Activated CD8-positive, alpha-beta memory T cell treated with anti-CD3 and anti-CD28 coated beads for 4 hours (primary cell): ENCODE measurements around the gene LGALSL.
A peak's percentile ranks its signal among the peaks of the same experiment; 100 is the strongest.

ENCODE experiments used
- DNase-seq, 2 donors: peaks; one replicate each; pipeline ENCODE4 v3.0.0-alpha.2; 2020; ENCODE audit warnings: low read depth in 2 of 2

The LGALSL gene

DNA sequence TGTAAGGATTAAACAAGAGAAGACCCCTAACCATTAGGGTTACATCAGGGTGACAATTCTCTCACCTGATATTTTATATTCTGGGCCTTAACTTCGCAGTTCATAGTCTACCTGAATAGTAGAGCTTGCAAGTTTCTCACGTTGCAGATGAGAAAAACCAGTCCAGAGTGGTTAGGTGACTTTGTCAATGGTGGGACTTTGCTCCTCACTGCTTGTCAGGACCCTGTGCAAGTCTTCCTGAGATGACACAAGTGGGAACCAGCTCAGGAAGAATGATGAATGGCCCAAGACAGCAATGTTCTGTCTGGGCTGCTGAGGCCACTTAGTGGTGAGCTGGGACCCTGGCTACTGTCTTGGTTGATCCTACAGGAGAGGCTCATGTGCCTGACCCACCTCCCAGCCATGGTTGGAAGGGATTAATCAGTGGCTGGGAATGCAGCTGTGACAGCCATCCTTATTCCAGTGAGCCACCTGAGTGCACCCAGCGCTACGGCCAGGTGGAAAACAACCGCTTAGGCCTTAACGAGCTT lies 16.9 kb downstream of the LGALSL start:
- no peak for DNase-seq

DNA sequence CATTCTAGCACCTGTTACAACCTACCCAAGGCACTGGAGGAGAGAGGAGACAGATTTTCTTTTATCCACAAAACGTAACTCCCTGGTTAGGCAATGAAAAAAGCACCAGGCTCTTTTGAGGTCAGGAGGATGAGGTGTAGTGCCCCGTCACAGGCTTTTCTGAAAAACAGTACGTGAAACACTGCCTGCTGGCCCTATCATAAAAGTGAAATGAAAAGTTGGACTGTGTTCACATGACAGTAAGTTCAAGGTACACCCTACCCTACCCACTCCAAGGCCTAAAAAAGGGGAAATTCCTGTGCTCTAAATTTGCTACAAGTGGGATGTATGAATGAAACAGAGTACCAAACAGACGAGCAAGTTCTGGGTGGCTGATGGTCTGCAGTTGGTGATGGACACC lies 17.6 kb downstream of the LGALSL start:
- DNase-seq, result no peak

DNA sequence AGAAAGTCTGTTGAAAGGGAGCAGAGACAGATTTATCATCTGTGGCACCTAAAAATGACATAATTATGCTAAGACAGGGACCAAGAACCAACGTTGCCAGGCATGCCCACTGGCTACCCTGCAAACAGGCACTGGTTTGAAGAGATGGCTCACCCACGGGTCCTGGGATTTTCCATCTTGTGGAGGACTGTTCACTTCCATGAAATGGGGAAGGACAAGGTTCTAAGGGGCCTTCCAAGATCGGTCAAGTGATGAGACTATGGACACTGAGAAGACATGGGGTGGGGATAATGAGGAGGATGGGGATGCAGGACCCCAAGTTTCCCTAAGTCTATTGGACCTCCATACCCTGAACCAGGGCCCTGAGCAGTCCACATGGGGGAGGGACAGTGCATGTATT lies 18.9 kb downstream of the LGALSL start:
- DNase-seq, result no peak

DNA sequence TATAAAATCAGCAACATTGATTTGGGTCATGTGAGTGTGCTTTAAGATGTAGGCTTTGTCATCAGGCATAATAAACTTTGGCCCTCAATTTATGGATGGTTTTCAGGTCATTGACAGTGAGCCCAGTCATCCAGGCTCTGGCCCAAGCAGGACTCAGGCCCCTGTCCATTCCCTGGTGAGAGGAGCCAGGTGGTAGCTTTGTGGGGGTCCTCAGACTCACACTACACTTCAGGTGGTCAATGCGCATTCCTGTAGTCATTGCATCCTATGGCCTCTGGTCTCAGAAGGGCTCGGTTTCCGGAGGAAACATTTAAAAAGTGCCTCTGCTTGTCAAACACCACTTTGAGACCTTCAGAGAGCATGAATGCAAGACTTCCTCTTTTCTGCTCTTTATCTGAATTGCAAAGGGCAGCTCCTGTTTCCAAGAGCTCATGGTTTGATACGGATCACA lies 20.2 kb downstream of the LGALSL start:
- DNase-seq, result no peak

DNA sequence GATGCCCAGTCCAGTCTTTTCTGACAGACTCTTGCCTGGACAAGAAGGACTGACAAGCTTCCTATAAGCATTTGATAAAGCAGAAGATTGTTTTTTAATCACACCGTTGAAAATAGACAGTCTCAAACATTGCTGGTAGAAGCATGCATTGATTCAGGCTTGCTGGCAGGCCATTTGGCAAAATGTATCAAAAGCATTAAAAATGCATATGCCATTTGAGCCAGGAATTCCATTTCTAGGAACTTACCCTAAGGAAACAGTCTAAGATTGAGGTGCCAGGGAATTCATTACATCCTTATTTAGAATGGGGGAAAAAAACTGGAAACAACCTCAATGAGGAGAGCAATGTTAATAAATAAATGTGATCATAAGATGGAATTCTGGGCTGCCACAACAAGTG lies 20.7 kb downstream of the LGALSL start:
- no peak for DNase-seq

DNA sequence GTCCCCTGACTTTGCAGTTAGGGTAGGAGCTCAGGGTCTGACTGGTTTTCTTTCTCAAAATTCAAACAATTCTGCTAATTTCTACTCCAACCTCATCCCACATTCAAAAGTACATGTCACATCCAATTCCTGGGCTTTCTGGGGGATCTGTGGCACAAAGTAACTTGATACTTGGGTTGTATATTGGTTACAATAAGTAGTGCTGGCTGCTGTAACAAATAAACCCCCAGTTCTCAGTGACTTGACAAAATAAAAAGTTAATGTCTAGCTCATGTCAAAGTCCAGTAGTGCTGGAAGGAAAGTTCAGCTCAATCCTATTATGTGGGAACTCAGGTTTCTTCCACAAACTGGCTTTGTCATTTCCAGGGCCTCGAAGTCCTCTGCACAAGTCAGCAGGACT lies 23.1 kb downstream of the LGALSL start:
- no peak for DNase-seq

DNA sequence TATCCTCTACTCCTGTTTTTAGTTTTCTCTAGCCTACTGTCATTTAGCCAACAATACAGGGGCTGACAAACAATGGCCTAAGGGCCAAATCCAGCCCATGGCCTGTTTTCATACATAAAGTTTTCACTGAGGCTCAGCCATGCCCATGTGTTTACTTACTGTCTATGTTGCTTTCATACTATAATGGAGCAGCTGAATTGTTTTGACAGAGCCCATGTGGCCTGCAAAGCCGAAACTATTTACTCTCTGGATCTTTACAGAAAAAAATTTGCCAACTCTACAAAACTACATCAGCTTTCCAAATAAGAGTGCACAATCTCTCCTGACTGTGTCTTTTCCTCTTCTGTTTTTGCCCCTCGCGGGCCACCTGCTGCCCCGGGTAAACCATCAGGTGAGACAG lies 24.0 kb downstream of the LGALSL start:
- DNase-seq, result no peak

DNA sequence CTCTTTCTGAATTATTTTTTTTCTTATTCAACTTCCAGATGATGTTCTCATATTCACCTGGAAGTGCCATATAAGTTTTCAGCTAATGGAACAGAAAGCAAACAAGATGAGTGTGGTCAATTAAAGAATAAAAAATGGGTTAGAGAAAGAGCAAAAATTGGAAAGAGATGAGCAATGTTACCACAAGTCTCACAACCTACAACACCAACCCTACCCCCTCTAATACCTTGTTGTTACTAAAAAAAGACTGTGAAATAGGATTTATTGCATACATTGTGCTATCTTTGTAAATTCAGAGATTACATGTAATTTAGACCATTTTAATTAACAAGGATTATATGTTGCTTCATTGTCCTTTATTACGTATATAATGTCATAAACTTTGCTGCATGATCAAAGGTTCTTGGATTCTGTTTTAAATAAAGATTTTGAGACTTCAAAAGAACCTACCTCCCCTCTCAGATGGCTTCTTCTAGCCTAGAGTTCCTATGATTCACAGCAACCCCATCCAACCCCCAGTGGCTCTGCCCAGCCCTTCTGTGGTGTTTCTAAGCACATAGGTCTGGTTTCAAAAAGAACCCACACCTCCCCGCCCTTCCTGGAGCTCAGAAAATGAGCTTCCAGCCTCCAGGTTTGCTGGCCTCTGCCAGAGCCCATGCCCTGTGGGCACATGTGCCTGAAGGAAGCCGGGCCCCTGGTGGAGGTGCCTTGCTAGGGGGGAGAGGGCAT lies 24.7 kb downstream of the LGALSL start:
- DNase-seq, result no peak

DNA sequence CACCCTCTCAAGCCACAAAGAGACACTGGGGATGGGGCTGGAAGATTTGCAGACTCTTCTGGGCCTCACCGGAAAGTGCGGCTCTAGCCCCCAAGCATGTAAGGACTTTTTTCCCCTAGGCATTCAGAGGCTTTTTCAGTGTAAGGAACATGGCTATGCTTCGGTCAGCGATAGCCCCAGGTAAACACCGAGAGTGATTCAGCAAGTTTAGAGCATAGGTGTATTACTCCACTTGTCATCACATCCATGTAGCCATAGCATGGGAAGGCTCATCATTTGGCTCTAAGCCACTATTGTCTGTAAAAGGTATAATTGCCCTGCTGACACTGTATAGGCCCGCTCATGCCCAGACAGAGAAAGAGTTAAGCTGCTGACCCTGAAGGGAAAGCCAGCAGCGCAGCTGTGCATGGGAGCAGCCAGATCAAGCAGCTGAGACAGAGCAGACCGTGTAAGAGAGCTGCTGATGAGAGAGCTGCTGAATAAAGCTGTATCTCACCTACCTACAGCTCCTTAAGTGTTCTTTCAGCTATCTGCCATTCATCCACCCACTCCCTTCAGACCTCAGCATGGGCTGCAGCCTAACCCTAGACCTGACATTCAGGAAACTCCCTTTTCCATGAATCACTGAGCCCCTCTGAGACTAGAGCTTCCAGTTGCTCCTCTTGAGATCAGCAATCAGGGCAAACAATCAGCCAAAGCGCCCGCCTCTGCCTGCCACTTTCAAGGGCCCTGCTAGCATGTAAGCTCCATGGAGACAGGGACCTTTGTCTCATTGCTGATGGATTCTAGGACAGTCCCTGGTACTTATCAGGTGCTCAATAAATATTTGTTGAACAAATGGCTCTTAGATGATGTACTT lies 25.5 kb downstream of the LGALSL start:
- DNase-seq, result no peak

DNA sequence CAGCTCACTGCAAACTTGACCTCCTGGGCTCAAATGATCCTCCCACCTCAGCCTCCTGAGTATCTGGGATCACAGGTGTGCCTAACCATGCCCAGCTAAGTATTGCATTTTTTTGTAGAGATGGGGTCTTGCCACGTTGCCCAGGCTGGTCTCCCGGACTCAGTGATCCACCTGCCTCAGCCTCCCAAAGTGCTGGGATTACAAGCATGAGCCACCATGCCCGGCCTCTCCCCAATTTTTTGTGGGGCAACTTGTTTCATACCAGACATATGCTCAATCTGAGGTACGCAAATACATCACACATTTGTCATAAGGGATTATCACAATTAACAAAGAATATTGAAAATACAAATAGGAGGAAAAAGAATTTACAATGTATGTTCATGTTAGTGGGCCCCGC lies 27.7 kb downstream of the LGALSL start:
- no peak for DNase-seq

DNA sequence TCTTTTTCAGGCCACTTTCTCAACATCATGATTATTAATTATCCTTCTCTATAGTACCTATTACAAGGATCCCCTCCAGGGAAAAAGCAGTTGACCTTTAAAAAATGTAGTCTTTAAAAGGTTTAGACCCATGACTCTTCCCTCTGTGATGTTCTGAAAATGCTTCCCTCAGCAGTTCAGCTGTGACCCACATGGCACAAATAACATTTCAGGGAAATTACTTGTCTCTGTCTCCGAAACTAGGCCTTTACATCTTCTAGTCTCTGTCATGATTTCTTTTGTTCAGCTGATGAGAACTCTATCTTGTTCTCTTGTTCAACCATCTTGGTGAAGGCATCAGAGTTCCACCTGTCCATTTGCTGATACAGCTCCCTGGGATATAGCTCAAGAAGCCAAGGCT lies 28.3 kb downstream of the LGALSL start:
- no peak for DNase-seq

DNA sequence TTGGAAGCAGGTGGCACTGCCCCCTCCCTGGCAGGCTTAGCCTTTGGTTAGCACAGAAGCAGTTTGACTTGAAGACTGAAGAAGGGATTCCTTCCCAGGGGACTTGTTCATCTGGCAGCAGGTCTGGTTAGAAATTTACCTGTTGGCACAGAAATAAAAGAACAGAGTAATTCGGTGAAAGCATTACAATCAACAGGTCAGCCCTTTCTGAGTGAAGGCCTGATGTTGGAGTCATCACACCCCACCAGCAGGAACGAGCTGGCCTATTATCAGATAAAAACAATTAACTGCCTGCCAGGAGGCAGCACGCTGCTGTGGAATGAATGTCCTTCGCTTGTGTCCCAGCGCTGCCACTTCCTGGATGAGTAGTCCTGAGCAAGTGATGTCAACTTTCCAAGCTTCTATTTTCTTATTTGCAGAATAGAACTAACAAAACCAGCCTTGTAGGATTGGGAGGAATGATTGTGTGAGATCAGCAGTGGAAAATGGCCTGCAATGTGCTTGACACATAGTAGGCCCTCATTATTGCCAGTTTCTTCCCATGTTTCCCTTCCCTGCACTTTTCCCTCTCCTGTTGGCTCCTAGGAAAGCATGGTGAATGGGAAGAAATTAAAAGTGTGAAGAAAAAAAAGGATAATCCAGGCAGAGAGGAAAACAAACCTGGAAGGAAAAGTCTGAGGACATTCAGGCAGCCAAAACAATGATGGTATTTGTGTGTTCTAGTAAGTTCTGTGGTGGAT lies 29.0 kb downstream of the LGALSL start:
- no peak for DNase-seq

DNA sequence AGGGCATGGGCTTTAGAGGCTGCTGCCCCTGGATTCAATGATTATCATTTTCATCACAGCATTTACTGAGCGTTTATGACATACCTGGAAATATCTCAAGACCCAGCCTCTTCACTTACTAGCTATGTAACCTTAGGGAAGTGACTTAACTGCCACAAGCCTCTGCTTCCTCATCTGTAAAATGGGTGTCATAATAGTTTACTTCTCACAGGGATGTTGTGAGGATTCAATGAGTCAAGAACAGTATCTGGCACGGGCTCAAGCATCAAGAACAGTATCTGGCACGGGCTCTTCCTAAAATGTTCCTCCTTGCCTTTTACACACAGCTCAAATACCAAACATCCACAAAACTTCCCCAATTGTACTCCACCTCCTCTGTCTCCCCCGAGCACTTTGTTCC lies 31.4 kb downstream of the LGALSL start:
- DNase-seq, result no peak

DNA sequence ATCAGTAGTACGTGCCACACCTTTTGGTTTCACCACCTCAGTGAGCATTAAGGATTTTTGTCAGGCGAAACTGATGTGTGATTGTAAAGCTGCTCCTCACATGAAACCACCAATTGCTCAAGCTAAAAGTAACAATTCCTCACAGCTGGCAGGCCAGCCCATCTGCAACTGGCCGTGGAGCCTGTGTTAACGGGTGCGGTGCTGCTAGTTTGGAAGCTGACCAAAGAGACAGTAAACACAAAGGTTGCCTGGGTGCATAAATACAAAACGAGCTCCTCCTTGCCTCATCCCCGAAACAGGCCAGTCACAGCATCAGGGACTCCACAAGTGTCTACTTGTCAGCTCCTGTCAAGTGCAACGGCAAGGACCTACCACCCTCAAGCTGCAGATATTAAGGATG lies 32.0 kb downstream of the LGALSL start:
- no peak for DNase-seq

DNA sequence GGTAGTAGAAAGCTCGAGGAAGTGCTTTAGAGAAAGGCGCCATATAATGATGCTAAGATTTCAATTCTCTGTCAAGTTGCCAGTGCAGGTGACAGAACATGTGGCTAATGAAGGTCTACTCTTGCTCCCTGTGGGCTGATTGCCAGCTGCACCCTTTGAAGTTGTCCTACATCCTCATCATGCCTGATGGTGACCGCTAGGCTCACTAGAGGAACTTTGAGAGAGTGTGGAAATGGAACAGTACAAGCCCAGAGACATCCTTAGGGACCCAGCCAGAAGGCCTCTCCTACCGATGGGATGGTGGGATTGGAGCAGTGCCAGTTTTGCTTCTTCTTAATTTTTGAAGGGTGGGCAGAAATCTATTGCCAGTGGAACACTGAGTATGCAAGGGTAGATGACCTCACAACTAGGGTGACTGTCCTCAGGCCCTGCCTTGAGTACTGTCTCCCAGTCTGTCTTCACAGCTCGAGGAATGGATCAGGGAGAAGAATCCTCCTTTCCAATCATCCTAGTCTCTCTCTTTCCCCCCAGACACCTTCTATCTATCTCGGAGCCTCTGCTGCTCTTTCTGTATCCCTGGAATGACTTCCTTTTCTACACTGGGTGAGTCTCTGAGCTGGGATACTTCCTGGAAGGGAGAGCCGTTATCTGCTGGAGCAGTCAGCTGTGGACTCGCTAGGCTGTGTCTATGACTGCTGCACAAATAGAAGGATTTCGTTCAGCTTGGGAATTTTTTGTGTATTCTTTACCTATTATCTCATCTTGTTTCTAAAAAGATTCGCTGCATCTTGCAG lies 33.5 kb downstream of the LGALSL start:
- DNase-seq, result no peak

DNA sequence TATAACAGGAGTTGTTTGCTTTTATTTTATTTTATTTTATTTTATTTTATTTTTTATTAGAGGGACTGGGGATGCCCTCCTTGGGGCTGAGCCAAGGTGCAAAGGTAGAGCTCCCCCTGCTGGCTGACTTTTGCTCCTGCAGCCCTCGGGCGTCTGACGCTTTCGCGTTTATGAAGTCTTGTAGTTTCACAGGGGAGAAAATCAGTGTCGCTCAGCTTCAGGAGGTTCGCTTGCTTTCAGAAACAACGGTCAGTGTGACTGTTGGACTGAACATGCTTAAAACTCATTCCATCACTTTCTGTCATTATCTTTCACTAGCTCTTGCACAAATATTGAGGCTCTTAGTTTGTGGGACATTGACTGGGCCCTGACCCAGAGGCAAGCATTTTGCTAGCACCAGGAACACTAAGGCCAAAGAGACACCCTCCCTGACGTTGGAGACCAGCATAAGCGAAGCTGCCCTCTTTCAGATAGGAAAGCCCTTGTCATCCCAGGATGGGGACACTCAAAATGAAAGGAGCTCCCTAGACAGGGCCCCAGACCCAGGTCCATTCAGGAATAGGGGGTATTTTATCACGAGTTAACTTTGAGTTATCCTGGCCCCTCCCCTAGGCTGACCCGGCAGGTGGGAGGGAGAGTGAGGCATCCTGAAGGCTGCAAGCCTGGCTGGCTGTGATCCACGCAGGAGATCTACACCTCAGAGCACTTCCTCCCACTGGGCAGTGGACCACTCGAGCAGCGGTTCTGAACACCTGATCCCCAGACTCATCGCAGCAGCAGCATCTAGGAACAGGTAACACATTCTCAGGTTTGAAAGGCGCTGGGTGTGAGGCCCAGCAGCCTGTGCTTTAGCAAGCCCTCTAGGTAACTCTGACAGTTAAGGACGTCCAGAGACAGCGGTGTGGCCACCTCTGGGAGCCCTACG lies 34.4 kb downstream of the LGALSL start:
- DNase-seq, result peak; percentile 59 to 67

DNA sequence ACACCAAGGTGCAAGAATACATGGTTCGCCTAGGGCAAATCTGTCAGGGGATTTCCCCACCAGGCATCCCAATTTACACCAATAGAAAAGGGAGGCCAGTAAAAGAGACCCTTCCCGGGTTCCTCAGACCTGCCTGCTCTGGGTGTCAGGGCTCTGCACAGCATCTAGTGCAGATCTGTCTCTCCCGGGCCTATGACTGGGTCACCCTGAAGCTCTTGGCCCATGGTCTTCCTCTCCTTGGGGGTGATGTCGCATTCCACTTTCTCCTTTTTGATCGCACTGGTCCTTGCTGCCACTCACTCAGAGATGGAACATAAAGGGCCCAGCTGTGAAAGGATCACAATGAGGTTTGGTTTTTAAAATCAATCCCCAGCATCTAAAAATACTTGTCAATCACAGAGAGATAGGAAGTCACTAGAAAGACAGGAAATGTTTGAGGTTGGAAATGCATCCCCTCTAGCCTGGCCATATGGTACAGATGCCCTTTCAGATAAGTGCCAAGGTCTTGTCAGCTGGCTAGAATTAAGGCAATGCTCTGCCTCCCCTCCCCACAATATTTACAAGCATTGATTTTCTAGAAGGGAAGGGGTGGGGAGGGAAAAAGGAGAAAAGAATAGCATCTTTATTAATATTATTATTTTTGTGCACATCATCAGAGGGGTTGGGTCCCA lies 35.3 kb downstream of the LGALSL start:
- no peak for DNase-seq

DNA sequence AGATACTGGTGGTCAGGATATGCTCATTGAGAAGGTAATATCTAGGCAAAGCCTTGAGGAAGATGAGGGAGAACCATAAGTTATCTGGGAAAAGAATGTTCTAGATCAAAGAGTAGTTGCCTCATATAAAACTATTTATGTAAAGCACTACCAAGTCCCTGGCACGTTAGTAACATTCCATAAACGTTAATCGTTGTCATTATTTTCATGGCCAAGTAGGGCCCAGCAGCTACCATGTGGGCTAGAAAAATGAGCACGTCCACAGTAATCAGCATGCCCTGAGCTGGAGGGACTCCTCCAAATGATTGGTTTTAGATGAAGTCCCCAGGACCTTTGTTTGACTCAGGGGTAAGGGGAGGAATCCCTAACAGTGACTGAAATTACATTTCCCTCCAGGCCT lies 37.5 kb downstream of the LGALSL start:
- no peak for DNase-seq

DNA sequence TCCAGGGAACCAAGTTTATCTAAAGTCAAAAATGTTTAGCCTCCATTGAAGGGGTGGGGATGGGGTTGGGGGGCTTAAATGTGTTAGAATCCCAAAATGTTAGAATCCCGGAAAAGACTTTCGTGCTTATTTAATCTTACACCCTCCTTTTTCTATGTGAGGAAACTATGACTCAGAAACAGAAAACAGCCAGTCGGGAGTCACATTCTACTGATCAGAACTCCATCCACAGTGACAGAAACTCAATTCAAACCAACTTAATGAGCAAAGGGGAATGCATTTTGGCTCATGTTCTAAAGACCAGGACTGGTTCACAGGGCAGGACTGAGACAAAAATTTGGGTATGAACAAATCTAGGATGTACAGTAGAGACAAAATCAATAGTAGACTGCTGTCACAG lies 38.3 kb downstream of the LGALSL start:
- DNase-seq, result no peak

DNA sequence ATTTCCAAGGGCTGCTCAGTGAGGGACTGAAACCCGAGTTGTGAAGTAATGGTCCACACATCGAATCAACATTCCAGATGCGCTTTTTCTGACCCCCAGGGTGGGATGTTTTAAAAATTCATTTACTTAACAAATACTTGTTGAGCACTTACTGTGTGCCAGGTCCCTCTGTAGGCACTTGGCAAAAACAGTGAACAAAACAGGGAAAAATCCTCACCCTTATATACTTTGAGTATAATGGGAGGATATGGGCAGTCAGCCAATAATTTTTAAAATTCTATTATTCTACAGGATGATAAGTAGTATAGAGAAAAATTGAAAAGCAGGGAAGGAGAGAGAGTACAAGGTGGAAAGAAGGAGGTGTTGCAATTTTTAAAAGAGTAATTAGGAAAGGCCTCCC lies 38.9 kb downstream of the LGALSL start:
- DNase-seq, result no peak
